Measurements from ENCODE around the gene DET1.

GRCh38 chr15:88571852-88572259 is 25.4 kb upstream of the DET1 start:
- TF ChIP-seq, protein P1, sequence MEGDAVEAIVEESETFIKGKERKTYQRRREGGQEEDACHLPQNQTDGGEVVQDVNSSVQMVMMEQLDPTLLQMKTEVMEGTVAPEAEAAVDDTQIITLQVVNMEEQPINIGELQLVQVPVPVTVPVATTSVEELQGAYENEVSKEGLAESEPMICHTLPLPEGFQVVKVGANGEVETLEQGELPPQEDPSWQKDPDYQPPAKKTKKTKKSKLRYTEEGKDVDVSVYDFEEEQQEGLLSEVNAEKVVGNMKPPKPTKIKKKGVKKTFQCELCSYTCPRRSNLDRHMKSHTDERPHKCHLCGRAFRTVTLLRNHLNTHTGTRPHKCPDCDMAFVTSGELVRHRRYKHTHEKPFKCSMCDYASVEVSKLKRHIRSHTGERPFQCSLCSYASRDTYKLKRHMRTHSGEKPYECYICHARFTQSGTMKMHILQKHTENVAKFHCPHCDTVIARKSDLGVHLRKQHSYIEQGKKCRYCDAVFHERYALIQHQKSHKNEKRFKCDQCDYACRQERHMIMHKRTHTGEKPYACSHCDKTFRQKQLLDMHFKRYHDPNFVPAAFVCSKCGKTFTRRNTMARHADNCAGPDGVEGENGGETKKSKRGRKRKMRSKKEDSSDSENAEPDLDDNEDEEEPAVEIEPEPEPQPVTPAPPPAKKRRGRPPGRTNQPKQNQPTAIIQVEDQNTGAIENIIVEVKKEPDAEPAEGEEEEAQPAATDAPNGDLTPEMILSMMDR (IDR thresholded peaks at IDR 0.05; ENCODE audit: low read depth, low read length), result no peak
- TF ChIP-seq POLR2A (IDR thresholded peaks at IDR 0.05; ENCODE audit: extremely low read depth, insufficient read length), result no peak

Data from NB4 (cell line).